Pancreas (tissue), 10 donors: ENCODE measurements around the gene MAP3K6. TPM values are rescaled to one million over a fixed set of nuclear protein-coding genes. Genes with fewer than 3 reads are reported as not detected.

Experiments
- ATAC-seq, 4 donors: fragments of 200-7000 bp; cut with Tn5 transposase; one replicate each; pipeline versions ENCODE4 v1.8.0 to v1.9.1; 2020; ENCODE audit warnings: mild to moderate bottlenecking in 4 of 4, moderate library complexity in 4 of 4
- DNase-seq, 6 donors: peaks; one replicate each; pipeline ENCODE4 v3.0.0-alpha.2; 2020
- FAIRE-seq: peaks from 2 replicates; lab custom pipeline; 2012; peaks lifted over from hg19 to GRCh38; lab: Jason Lieb, UNC
- H3K27ac ChIP-seq, 4 donors: fragments of 200-600 bp; sonication (generic); 1 replicate in 3 of 4; 2 replicates in 1 of 4; pipeline versions ENCODE4 v1.5.0 to v1.8.0; 2020
- H3K27me3 ChIP-seq, 4 donors: fragments of 200-600 bp; one replicate each; pipeline ENCODE4 v1.8.0; 2021
- H3K36me3 ChIP-seq, 3 donors: fragments of 200-600 bp; sonication (generic) in 1 of 3; one replicate each; pipeline versions ENCODE4 v1.5.0 to v1.8.0; 2020 to 2021
- H3K4me1 ChIP-seq, 3 donors: fragments of 200-600 bp; one replicate each; pipeline ENCODE4 v1.8.0; 2021
- H3K4me3 ChIP-seq, 4 donors: fragments of 200-600 bp; sonication (generic) in 2 of 4; one replicate each; pipeline versions ENCODE4 v1.5.0 to v1.8.0; 2020 to 2021
- H3K9me3 ChIP-seq, 4 donors: fragments of 200-600 bp; one replicate each; pipeline ENCODE4 v1.8.0; 2021
- CTCF ChIP-seq, 4 donors: fragments of 200-600 bp; sonication (generic) in 3 of 4; IDR thresholded peaks; one replicate each; pipeline versions ENCODE4 v1.5.0 to v1.8.0; 2021; ENCODE audit warnings: antibody characterized with exemption in 4 of 4
- WGBS, 2 donors: extraction: QIAGEN DNeasy Blood & Tissue Kit; methylation state at CpG; one replicate each; pipeline ENCODE4 v1.1.7; 2013; 5-methylcytosine and 5-hydroxymethylcytosine counted together
- intact Hi-C, 3 donors: fragments of 100-400 bp; cut with DNase I; formaldehyde crosslinking; loops; one replicate each; pipeline versions ENCODE4 v1.11.1 to v1.14.2; 2022
- polyA plus RNA-seq, 2 donors: library from polyadenylated mRNA; stranded (reverse); fragments of 200-250 nt; gene quantifications; one replicate each; pipeline ENCODE4 v1.2.3, GENCODE V29; 2013
- total RNA-seq, 6 donors: library from RNA; stranded (reverse); fragmentation: NEBNext Ultra II Directional in 4 of 6; extraction: Animal tissue kit (Norgen Biotek cat#: 25700) in 4 of 6; gene quantifications; one replicate each; pipeline versions ENCODE4 v1.2.1 to v1.2.4, GENCODE V29; 2021 to 2023
- donor health status: healthy with polysubstance abuse.
- donor health status: DM: no; HTN: no; CAD: no; lungs with moderate emphysema.
- donor health status: DM: no; HTN: no; CAD: no.
- donor health status: control.
- donor health status: control.
- donor health status: Bipolar disorder and iron deficiency.
- donor health status: DM: yes; HTN: yes; CAD: no.
- donor health status: DM: no; HTN: no; CAD: no.
- donor health status: DM: no; HTN: no; CAD: no.
- donor health status: DM: yes; HTN: yes; CAD: no.

MAP3K6 gene
- total and polyA plus RNA-seq, 8 donors: 4.7 to 65.7 (median 10.1) TPM

- Histone ChIP-seq H3K4me3 (no peak overlapping the region), H3K27ac (no peak overlapping the region), H3K9me3 (no peaks in the 10 kb centered on the region), H3K4me1 (peaks cover 0 to 4% (median 3%) of the 10 kb centered on the region in 3 donors), H3K36me3 (peaks cover 0 to 19% (median 7%) of the 10 kb centered on the region in 3 donors), H3K27me3 (no peaks in the 10 kb centered on the region)
- intact Hi-C loops: loop anchor here in 1 of 3 donors (10.0 kb wide), 1 partner anchor 46 kb away; the partner anchor contains the start of gene CD164L2
- DNase-seq: no peak
- ATAC-seq: no peak
- TF ChIP-seq CTCF (IDR thresholded peaks at IDR 0.05): no peak
- 87 to 95% methylated on average over 6 of the region's 6 CpGs for WGBS, 2 donors
- no peak for FAIRE-seq
Measured at GRCh38 chr1:27338751-27339150, 28.0 kb downstream of the MAP3K6 start.

- peaks cover 0 to 19% (median 7%) of the 10 kb centered on the region in 3 donors for H3K36me3 ChIP-seq
- DNase-seq: peak in 1 of 6 donors; percentile 41
- no peaks in the 10 kb centered on the region for H3K27me3 ChIP-seq
- no peak overlapping the region for H3K4me3 ChIP-seq
- intact Hi-C loops: loop anchor here in 1 of 3 donors (10.0 kb wide), 1 partner anchor 48 kb away; the partner anchor contains the start of gene CD164L2
- H3K9me3 ChIP-seq: no peaks in the 10 kb centered on the region
- ATAC-seq: no peak
- WGBS, 2 donors: 88 to 92% methylated on average over 5 of the region's 5 CpGs
- peaks cover 0 to 3% (median 3%) of the 10 kb centered on the region in 3 donors for H3K4me1 ChIP-seq
- FAIRE-seq: no peak
- TF ChIP-seq CTCF (IDR thresholded peaks at IDR 0.05): no peak
- H3K27ac ChIP-seq: no peak overlapping the region
Measured at GRCh38 chr1:27336756-27337155, 30.0 kb downstream of the MAP3K6 start.

- H3K36me3 ChIP-seq: peaks cover 0 to 19% (median 7%) of the 10 kb centered on the region in 3 donors
- no peaks in the 10 kb centered on the region for H3K27me3 ChIP-seq
- 92 to 93% methylated on average over 17 of the region's 17 CpGs for WGBS, 2 donors
- no peak overlapping the region for H3K4me3 ChIP-seq
- no peak overlapping the region for H3K27ac ChIP-seq
- no peak for FAIRE-seq
- no peak for DNase-seq
- no peaks in the 10 kb centered on the region for H3K9me3 ChIP-seq
- no peaks in the 10 kb centered on the region for H3K4me1 ChIP-seq
- no peak for ATAC-seq
- intact Hi-C loops: loop anchor here in 1 of 3 donors (10.0 kb wide), 1 partner anchor 49 kb away; the partner anchor contains the start of gene CD164L2
- TF ChIP-seq CTCF (IDR thresholded peaks at IDR 0.05): no peak
Measured at GRCh38 chr1:27335506-27336422, 31.0 kb downstream of the MAP3K6 start.

GRCh38 chr1:27333717-27334279 is 33.0 kb downstream of the MAP3K6 start:
- 90% methylated on average over 17 of the region's 17 CpGs for WGBS, 2 donors
- ATAC-seq: no peak
- no peaks in the 10 kb centered on the region for H3K4me1 ChIP-seq
- no peak overlapping the region for H3K4me3 ChIP-seq
- no peak for TF ChIP-seq CTCF (IDR thresholded peaks at IDR 0.05)
- H3K36me3 ChIP-seq: peaks cover 0 to 19% (median 7%) of the 10 kb centered on the region in 3 donors
- H3K9me3 ChIP-seq: no peaks in the 10 kb centered on the region
- no peaks in the 10 kb centered on the region for H3K27me3 ChIP-seq
- no peak for DNase-seq
- intact Hi-C loops: loop anchor here in 1 of 3 donors (10.0 kb wide), 1 partner anchor 51 kb away; the partner anchor contains the start of gene CD164L2
- no peak for FAIRE-seq
- H3K27ac ChIP-seq: no peak overlapping the region
